ENCODE measurements around the gene KCTD16. TPM values are rescaled to one million over a fixed set of nuclear protein-coding genes. Genes with fewer than 3 reads are reported as not detected.

The KCTD16 gene
- total RNA-seq, 1 donor = 3.0 TPM

- no peak for DNase-seq (ENCODE audit: low read depth)
- no peak overlapping the region for H3K4me3 ChIP-seq (ENCODE audit: low read depth, low read length)
- TF ChIP-seq, protein P1, sequence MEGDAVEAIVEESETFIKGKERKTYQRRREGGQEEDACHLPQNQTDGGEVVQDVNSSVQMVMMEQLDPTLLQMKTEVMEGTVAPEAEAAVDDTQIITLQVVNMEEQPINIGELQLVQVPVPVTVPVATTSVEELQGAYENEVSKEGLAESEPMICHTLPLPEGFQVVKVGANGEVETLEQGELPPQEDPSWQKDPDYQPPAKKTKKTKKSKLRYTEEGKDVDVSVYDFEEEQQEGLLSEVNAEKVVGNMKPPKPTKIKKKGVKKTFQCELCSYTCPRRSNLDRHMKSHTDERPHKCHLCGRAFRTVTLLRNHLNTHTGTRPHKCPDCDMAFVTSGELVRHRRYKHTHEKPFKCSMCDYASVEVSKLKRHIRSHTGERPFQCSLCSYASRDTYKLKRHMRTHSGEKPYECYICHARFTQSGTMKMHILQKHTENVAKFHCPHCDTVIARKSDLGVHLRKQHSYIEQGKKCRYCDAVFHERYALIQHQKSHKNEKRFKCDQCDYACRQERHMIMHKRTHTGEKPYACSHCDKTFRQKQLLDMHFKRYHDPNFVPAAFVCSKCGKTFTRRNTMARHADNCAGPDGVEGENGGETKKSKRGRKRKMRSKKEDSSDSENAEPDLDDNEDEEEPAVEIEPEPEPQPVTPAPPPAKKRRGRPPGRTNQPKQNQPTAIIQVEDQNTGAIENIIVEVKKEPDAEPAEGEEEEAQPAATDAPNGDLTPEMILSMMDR (IDR thresholded peaks at IDR 0.05; ENCODE audit: insufficient read depth, low read depth, low read length) = no peak
These were observed 233.2 kb downstream of the KCTD16 start for GRCh38 chr5:144403817-144404420.

DNA sequence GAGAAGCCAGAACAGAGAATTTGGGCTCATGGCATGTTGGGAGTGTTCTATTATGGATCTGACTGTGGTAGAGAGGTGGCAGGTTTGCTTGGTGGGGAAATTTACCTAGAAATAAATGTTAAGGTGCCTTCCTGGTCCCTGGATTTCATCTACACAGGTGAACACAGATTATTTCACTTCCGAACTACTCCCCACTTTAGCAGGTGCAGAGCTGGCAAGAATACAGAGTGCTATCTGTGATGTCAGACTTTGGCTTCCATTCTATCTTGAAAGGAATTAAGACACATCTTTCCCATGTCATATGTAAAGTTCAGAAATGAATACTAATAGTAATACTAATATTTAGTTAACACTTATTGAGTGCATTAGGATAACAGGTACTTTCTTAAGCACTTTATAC is 234.0 kb downstream of the KCTD16 start:
- TF ChIP-seq, protein P1 (IDR thresholded peaks at IDR 0.05; ENCODE audit: insufficient read depth, low read depth, low read length) = no peak
- no peak overlapping the region for H3K4me3 ChIP-seq (ENCODE audit: low read depth, low read length)
- no peak for DNase-seq (ENCODE audit: low read depth)

DNA sequence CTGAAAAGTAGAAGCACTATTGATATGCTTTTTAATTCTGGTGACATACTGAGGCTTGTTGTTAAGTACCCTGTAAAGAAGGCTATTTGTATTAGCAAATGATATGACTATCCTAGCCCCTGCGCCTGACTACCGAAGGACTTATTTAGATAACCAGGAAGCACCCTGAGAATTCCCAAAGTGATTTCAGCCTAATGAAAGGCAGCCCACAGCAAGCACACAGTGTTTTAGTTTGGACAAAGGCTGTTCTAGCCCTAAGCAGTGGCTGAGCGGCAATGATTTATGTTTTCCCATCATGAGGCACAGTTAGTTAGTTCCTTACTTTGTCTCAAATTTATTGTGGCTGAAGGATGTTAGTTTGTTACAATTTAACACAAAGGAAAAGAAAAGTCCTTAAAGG is 235.3 kb downstream of the KCTD16 start:
- no peak overlapping the region for H3K4me3 ChIP-seq (ENCODE audit: low read depth, low read length)
- TF ChIP-seq, protein P1 (IDR thresholded peaks at IDR 0.05; ENCODE audit: insufficient read depth, low read depth, low read length) = no peak
- no peak for DNase-seq (ENCODE audit: low read depth)

GRCh38 chr5:144406442-144406841 is 235.8 kb downstream of the KCTD16 start:
- DNase-seq (ENCODE audit: low read depth) = no peak
- TF ChIP-seq, protein P1 (IDR thresholded peaks at IDR 0.05; ENCODE audit: insufficient read depth, low read depth, low read length) = no peak

GRCh38 chr5:144414202-144415029 is 243.7 kb downstream of the KCTD16 start:
- no peak for DNase-seq (ENCODE audit: low read depth)
- TF ChIP-seq, protein P1 (IDR thresholded peaks at IDR 0.05; ENCODE audit: insufficient read depth, low read depth, low read length) = no peak
- H3K4me3 ChIP-seq (ENCODE audit: low read depth, low read length) = no peak overlapping the region

More at GRCh38 chr5:144406442-144406841, 235.8 kb downstream of the KCTD16 start:
- H3K4me3 ChIP-seq (ENCODE audit: low read depth, low read length) = no peak overlapping the region

DNA sequence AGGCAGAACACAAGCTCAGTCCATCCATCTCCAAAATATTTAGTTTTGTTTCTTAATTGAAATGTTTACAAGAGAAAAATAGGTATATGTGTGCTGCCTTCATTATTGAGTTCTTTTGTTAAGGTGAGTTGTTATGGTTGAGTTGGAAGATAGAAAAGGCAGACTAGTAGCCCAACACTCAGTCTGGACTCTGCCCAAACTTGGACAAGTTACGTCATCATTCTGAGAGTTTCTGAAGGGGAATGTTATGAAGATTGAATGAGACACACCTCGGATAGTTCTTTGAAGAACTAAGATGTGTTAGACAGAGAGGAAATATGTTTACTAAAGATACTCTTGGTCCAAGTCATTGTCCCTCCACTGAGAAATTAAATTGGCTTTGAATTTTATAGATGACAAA is 245.5 kb downstream of the KCTD16 start:
- no peak overlapping the region for H3K4me3 ChIP-seq (ENCODE audit: low read depth, low read length)
- no peak for DNase-seq (ENCODE audit: low read depth)
- TF ChIP-seq, protein P1 (IDR thresholded peaks at IDR 0.05; ENCODE audit: insufficient read depth, low read depth, low read length) = no peak
